HG03103 (cell line): Measurements from ENCODE around the gene INPP1.

Source experiments
- ATAC-seq: cut with Tn5 transposase; IDR thresholded peaks from one replicate; pipeline ENCODE4 v1.9.1; 2021; ENCODE audit warnings: low read depth; ENCODE audit not compliant: unreplicated experiment

INPP1 gene

DNA sequence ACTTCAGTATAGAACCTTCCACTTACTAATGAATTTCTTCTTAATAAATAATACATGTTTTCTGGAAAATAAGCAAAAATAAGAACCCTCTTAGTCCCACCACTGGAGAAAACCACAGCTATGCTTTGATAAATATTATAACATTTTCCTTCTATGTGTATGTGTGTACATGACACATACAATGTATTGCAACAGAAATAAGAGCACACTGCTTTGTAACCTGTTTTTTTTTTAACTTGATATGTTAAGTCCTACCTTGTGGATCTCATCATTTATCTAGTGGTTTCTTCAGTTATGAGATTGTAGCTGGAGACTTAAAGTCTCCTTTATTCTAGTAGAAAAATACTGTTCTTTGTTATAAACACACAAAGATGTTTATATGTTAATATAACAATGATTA is 17.2 kb downstream of the INPP1 start:
- no peak for ATAC-seq

GRCh38 chr2:190360965-190361364 is 17.6 kb downstream of the INPP1 start:
- ATAC-seq, result no peak

- ATAC-seq, result no peak
These were observed 18.2 kb downstream of the INPP1 start for GRCh38 chr2:190361572-190361971.

DNA sequence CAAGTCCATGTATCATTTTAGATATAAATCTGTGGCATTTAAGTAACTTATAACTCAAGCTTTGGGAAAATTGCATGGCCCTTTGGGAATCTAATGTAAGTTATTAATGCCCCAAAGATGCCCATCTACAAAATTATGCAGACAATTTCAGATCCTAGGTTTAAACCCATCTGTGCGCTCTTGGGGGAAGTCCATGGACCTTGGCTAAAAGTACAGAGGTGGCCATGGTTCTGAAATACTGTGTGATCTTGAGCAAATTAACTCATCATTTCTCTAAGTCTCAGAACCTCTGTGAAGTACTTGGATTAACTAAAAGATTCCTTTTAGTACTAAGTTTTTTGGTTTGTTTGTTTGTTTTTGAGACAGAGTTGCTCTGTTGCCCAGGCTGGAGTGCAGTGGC is 19.5 kb downstream of the INPP1 start:
- ATAC-seq, result no peak

DNA sequence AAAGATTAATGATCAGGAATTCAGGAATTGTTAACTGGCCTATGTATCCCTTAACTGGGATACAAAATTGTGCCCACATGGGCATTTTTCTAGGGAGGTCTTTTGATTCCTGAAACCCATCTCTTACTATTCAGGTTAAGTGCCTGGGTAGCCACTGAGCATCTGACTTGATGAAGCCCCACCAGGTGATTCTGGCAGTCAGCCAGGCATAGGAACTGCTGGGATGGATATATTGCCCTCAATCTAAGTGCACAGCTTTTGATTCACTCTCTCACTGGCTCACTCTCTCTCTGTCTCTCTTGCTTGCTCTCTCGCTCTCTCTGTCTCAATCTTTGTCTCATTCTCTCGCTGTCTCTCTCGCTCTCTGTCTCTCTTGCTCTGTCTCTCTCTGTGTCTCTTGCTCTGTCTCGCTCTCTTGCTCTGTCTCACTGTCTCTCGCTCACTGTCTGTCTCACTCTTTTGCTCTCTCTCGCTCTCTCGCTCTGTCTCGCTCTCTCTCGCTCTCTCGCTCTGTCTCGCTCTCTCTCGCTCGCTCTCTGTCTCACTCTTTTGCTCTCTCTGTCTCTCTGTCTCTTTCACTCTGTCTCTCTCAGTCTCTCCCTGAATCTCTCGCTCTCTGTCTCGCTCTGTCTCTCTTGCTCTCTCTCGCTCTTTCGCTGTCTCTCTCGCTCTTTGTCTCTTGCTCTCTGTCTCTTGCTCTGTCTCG is 22.3 kb downstream of the INPP1 start:
- ATAC-seq, result no peak

DNA sequence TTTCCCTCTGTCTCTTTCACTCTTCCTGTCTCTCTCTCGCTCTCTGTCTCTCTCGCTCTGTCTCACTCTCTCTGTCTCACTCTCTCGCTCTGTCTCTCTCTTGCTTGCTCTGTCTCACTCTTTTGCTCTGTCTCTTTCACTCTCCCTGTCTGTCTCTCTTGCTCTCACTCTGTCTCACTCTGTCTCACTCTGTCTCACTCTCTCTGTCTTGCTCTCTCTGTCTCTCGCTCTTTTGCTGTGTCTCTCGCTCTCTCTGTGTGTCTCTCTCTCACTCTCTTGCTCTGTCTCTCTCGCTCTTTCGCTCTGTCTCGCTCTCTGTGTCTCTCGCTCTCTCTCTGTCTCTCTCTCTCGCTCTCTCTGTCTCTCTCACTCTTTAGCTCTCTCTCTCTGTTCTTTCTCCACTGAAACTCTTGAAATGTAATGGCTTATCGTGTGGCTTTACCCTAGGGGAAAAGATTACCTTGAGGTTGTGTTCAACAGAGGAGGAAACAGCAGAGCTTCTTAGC is 22.9 kb downstream of the INPP1 start:
- ATAC-seq, result no peak

- no peak for ATAC-seq
These were observed 23.7 kb downstream of the INPP1 start for GRCh38 chr2:190367091-190367490.

GRCh38 chr2:190369635-190370034 is 26.2 kb downstream of the INPP1 start:
- ATAC-seq, result no peak

- ATAC-seq, result no peak
These were observed 32.7 kb downstream of the INPP1 start for GRCh38 chr2:190376083-190376482.

- no peak for ATAC-seq
These were observed 33.3 kb downstream of the INPP1 start for GRCh38 chr2:190376591-190377245.

- no peak for ATAC-seq
These were observed 35.5 kb downstream of the INPP1 start for GRCh38 chr2:190378880-190379237.

GRCh38 chr2:190379249-190379964 is 36.0 kb downstream of the INPP1 start:
- no peak for ATAC-seq

DNA sequence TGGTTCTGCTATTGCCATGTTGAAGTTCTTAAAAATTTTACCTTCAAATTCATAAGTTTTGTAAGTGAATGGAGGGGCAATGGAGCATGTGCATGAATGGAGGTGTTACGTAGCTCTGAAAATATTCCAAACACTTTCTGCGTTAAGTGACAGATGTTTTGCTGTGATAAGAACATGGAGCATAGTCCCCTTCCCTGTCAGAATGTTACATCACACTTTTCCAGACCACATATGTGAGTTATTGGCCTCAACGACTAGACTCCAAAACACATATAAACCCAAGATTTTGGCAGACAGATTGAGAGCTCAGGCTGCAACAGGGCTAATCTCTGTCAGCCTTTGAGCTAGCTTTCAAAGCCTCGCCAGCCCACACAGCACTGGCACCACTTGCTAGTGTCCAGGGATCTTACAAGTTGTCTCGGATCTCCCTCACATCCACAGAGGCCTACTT is 37.6 kb downstream of the INPP1 start:
- ATAC-seq, result no peak

- ATAC-seq, result peak; percentile 68
These were observed 39.5 kb downstream of the INPP1 start for GRCh38 chr2:190382851-190383250.

GRCh38 chr2:190387422-190387821 is 44.0 kb downstream of the INPP1 start:
- no peak for ATAC-seq

DNA sequence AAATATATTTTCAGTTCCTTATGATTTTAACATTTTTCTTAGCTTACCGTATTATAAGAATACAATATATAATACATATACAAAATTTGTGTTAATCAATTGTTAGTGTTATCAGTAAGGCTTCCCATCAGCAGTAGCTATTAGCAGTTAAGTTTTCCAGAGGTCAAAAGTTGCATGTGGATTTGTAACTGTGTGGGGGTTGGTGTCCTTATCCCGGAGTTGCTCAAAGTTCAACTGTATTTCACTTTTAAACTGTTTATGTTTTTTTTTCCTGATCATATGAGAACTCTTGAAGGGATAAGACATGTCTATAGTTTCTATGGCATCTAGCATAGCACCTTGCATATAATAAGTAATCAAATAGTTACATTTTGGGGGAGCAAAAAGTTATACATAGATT is 52.9 kb downstream of the INPP1 start:
- ATAC-seq, result no peak

GRCh38 chr2:190402986-190403603 is 59.7 kb downstream of the INPP1 start:
- no peak for ATAC-seq

DNA sequence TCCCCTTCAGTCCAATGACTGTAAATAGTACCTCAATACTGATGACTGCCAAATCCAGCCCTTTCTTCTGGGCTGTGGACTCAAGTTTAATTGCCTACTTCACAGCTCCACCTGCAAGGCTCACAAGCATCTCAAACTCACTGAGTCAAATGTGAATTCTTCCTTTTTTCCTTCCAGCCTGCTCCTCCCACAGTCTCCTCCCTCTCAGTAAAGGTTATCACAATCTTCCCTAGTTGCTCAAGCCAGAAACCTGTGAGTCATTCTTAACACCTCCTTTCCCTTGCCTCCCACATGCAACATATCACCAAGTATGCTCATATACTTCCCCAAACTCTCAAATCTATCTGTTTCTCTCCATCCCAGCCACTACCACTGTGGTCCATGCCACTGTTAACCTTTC is 61.1 kb downstream of the INPP1 start:
- ATAC-seq, result no peak

DNA sequence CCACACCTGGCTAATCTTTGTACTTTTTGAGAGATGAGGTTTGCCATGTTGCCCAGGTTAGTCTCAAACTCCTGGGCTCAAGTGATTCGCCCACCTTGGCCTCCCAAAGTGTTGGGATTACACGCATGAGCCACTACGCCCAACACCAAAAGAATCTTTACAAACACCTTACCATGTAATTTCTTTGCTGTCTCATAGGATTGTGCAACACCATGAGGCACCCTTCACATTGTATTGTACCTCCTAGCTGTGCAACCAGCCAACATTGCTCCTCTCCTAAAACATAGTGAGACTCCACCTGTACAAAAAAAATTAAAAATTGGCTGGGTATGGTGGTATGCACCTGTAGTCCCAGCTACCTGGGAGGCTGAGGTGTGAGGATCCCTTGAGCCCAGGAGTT is 61.7 kb downstream of the INPP1 start:
- ATAC-seq, result no peak

- no peak for ATAC-seq
These were observed 62.6 kb downstream of the INPP1 start for GRCh38 chr2:190405995-190406394.

GRCh38 chr2:190406805-190407204 is 63.4 kb downstream of the INPP1 start:
- ATAC-seq, result no peak
